ENCODE results near the gene AFTPH.
A peak's percentile ranks its signal among the peaks of the same experiment; 100 is the strongest.
"Not testable (repeated sequence)": the region's sequence is repeated elsewhere in the genome, so short reads cannot be mapped to it uniquely, and the experiment has no call there.

The AFTPH gene

DNA sequence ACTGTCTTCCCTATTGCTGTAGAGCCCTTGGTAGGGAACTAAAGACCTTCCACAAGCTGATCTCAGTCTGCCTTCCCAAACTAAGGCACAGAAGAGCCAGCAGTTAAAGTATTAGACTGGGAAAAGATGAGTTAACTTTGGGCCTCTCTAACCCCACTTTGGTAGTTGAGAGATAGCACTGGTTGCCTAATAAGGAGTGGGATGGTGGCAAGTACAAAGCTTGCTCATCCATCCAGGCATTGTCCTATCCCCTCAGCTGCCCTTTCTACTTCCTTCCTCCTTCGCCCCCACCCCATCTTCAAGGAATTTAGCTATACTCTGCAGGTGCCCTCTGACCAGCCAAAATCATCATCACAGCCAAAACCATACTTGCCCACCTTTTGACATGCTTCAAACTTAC is 22.2 kb upstream of the AFTPH start:
- DNase-seq = no peak

GRCh38 chr2:64502860-64503259 is 21.3 kb upstream of the AFTPH start:
- DNase-seq = no peak

DNA sequence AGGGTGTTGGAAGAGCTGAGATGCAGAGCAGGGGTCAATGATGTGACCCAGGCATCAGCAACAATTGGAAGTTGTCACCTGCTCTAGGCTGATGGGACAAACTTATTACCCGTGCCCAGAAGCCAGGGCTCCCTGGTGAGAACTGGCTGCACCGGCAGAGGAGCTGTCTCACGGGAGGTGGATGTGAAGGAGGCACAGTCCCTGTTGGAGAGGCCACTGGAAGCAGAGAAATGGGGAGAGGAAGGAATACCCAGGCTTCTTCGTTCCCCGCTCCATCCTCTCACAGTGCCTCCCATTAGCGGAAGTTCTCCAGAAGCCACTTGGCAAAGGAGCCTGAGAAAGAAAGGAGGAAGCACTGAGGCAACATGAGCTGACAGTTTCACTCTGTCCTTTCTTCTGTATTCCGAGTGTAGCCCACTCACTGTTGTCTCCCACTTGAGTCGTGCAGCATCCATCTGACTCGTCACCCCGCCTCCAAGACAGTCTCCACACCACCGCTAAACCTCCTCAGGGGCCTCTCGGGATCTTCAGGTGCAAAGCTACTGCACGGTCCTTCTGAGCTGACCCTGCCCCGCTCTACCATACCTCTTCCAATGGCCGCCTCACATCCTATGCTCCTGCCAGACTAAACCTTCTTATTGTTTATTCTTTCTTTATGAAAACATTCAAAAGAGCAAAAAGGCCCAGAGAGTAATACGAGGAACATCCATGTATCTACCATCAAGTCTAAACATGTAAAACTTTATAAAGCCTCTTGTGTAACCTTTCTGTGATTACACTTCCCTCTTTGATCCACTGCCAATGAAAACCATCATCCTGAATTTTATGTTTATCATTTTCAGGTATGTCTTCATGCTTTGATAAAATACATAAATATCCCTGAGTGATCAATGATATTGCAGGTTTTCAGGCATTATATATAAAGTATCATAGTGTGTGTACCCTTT is 19.1 kb upstream of the AFTPH start:
- no peak for DNase-seq

- no peak for DNase-seq
Observed at GRCh38 chr2:64506686-64507085, 17.4 kb upstream of the AFTPH start.

- DNase-seq = no peak
Observed at GRCh38 chr2:64514008-64514407, 10.1 kb upstream of the AFTPH start.

DNA sequence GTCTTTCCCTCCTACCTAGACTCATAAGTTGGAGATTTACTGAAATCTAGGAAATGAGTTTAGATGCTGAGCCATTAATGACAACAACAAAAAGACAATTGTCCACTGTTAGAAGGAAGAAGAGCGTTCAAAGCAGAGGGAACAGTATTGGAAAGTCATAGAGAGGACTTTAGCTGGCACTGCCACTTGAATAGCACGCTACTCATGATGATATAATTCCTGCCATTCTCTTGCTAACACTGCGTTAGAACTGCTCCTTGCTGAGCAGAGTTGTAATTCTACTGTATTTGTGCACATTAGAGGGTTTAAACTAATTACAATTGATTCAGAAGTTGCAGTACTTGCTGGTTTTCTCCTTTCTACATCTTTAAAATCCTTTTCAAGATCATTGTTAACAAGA is 9.0 kb upstream of the AFTPH start:
- DNase-seq = no peak

GRCh38 chr2:64516651-64517510 is 7.2 kb upstream of the AFTPH start:
- DNase-seq = no peak

GRCh38 chr2:64517511-64517884 is 6.6 kb upstream of the AFTPH start:
- DNase-seq = no peak

GRCh38 chr2:64522843-64523428 is 1.2 kb upstream of the AFTPH start:
- peak; percentile 59 for DNase-seq

DNA sequence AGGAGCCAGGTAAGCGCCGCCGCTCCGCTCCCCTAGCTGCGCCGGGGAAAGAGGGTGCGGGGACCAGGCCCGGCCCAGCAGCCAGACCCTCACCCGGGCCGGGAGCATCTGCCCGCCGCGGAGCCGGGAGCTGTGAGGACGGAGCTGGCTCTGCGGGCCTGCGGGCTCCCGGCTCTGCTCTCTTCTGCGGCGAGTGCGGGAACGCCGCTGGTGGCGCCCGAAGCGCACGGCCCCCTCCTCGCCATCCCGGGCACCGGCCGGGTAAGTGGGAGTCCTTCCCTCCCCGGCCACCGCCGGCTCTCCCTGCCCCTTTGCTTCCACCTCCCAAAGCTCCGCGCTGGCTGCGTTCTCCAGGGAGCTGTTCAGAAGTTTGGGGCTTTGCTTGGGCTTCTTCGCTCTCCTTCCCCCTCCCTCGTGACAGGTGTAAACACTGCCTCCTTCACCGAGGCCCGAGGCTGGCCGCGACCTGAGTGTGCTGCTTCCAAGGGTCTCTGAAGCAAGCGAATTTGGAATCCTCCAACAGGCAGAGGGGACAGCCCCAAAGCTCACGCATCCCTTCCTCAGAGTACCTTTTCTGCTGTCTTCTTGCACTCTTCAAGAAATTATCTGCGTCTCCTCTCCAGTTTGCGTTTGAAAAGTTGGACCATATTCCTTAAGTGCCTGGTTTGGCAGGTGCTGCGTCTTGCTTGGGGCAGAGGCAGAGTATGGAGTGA is 632 bp downstream of the AFTPH start:
- peak; percentile 46 for DNase-seq

- no peak for DNase-seq
Observed at GRCh38 chr2:64525317-64525613, 1.1 kb downstream of the AFTPH start.

DNA sequence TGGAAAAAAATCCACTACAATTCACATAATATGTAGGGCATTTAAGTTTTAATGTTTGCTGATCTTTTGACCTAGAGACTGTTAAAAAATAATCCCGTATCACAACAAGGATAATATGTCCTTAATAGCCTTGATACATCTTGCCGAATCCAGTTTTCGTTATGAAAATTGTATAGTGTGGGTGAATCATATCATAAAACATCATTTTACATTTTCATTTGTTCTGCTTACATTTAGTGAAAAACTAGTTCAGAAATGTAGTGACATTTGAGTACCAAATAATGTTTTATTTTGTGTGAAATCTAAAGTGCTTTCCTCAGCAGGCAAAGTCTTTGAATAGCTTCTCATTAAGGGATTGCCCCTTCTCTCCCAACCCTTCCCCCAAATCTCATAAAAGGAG is 1.9 kb downstream of the AFTPH start:
- no peak for DNase-seq

DNA sequence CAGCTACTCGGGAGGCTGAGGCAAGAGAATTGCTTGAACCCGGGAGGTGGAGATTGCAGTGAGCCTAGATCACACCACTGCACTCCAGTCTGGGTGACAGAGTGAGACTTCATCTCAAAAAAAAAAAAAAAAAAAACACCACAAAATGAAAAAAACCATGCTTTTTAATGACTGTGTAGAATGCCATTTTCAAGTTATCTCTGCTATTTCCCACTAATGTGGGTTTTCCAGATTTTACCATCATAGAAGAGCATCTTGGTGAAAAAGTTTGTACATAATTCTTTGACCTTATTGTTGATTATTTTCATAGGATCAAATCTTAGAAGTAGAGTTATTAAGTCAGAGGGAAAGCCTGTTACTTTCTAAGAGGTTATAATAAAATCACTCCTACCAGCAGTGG is 6.8 kb downstream of the AFTPH start:
- DNase-seq = not testable (repeated sequence)

GRCh38 chr2:64532030-64532429 is 7.9 kb downstream of the AFTPH start:
- no peak for DNase-seq

DNA sequence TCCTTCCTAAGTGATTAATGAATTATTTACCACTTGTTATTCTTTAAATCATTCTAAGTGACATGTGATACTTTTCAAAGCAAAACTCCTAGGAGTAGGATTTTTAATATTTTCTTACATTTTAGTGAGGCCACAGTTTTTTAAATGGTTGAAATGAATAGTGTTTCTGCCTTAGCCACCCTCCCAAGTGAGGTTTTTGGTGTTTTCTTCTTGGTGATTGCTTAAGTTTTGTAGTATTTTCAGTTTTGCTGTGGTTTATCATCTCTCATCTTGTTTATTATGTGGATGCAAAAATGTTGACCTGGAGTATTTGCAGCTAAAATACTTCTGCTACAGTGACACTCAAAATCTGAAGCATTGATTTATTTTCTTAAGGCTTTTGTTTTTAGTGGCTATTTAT is 9.8 kb downstream of the AFTPH start:
- DNase-seq = no peak

DNA sequence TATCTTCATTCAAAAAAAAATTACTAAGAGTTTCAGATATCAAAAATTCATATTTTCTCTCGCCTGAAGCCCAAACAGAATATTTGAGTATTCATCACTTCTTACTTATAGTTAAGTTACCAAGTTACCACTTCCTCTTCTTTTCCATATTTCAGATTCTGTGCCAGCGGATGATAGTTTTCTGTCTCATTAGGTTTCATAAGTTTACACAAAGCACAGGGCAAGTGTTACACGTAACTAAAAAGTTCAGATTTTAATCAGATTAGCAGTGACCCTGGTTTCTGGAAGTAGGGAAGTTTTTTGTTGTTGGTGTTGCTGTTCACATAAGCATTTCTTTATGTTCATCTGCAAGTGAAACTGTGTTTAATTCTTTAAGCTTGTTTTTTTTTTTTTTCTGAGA is 10.2 kb downstream of the AFTPH start:
- no peak for DNase-seq

- DNase-seq = no peak
Observed at GRCh38 chr2:64535024-64535423, 10.9 kb downstream of the AFTPH start.

- no peak for DNase-seq
Observed at GRCh38 chr2:64537991-64538390, 13.9 kb downstream of the AFTPH start.

DNA sequence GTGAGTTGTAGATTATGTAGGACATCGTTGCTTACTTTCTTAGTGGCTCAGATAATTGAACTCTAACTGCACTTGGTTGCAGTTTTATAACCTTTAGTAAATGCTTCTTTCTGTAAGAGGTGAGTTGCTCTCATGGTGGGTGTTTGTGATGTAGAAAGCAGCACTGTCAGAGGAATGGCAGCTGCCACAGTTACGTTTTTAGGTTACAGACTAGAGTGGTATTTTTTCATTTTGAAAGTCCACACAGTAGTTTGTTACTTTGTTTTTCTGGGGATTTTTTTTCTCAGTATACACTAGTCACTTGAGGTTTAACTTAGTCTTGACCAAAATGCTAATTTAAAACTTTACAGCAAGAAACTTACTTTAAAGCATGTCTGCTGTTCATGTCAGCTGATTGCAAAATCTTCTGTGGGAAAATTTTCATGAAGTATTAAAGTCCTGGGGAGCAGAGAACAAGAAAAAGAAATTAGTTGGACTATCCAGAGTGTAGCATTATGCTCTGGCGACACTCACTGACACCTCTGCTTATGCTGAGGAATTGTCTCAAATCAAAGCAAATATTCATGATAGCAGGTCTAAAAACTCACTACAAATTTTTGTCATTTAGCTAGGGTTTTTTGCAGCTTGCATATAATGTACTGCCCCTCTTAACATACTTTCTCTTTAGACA is 14.8 kb downstream of the AFTPH start:
- DNase-seq = no peak

GRCh38 chr2:64540615-64541014 is 16.5 kb downstream of the AFTPH start:
- DNase-seq = no peak

GRCh38 chr2:64541547-64541946 is 17.4 kb downstream of the AFTPH start:
- no peak for DNase-seq
